ENCODE data around the gene ABHD12.
A peak's percentile ranks its signal among the peaks of the same experiment; 100 is the strongest.
"Not testable (repeated sequence)": the region's sequence is repeated elsewhere in the genome, so short reads cannot be mapped to it uniquely, and the experiment has no call there.

The ABHD12 gene

GRCh38 chr20:25334972-25335371 lies 55.7 kb downstream of the ABHD12 start:
- DNase-seq; in situ Hi-C loops (cut with MboI; ENCODE audit: low pct_unique_long_range_greater_than_20kb, low sequenced_read_pairs): not testable (repeated sequence)

DNA sequence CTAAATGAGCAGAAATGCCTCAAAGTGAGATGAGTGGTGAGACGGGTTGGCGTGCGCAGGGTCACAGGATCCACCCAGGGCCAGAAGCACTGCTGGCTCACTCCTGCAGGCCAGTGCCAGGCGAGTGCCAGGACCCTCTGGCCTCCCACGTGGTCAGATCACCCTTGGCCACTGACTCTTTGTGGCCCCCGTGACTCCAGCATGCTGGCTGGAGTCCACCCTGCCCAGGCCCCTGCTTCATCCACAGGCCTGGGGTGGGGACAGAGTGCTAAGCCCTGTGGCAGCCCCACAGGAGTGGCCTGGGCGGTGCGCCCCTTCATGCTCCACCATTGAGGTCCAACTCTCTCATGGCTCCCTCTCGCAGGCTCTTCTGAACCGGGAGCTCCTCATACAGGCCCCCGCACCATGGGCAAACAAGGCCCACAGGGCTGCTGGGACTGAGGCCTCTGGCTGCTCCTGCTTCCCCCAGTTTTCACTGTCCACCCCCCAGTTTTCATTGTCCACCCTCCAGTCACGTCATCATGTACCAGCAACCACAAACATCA lies 61.6 kb downstream of the ABHD12 start:
- in situ Hi-C loops (cut with MboI; ENCODE audit: low pct_unique_long_range_greater_than_20kb, low sequenced_read_pairs) = no loop called here
- no peak for DNase-seq

- in situ Hi-C loops (cut with MboI; ENCODE audit: low pct_unique_long_range_greater_than_20kb, low sequenced_read_pairs) = no loop called here
- DNase-seq = no peak
Measured at GRCh38 chr20:25327521-25328235, 63.0 kb downstream of the ABHD12 start.

- in situ Hi-C loops (cut with MboI; ENCODE audit: low pct_unique_long_range_greater_than_20kb, low sequenced_read_pairs) = no loop called here
Measured at GRCh38 chr20:25325997-25326396, 64.6 kb downstream of the ABHD12 start.

GRCh38 chr20:25325073-25325472 lies 65.6 kb downstream of the ABHD12 start:
- in situ Hi-C loops (cut with MboI; ENCODE audit: low pct_unique_long_range_greater_than_20kb, low sequenced_read_pairs) = no loop called here
- no peak for DNase-seq

More at GRCh38 chr20:25325997-25326396, 64.6 kb downstream of the ABHD12 start:
- no peak for DNase-seq

DNA sequence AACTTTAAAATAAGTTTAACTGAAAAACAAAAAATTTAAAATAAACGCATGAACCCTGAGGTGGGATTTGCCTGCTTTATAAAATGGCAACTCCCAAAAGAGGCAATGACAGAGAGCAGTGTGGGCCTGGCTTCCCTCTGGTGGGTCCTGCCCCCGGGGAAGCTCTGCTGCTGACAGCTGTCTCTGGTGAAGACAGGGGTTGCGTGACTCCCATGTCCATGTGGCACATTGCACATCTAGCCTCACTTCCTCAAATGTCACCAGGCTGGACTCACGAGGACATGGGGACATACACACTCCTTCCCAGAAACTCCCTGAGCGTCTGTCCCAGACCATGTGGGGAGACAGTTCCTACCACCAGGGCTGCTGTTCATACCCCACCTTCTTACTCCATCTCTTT lies 66.2 kb downstream of the ABHD12 start:
- DNase-seq = peak; percentile 84
- in situ Hi-C loops (cut with MboI; ENCODE audit: low pct_unique_long_range_greater_than_20kb, low sequenced_read_pairs) = no loop called here

GRCh38 chr20:25323496-25324246 lies 67.0 kb downstream of the ABHD12 start:
- DNase-seq = no peak
- in situ Hi-C loops (cut with MboI; ENCODE audit: low pct_unique_long_range_greater_than_20kb, low sequenced_read_pairs) = no loop called here

DNA sequence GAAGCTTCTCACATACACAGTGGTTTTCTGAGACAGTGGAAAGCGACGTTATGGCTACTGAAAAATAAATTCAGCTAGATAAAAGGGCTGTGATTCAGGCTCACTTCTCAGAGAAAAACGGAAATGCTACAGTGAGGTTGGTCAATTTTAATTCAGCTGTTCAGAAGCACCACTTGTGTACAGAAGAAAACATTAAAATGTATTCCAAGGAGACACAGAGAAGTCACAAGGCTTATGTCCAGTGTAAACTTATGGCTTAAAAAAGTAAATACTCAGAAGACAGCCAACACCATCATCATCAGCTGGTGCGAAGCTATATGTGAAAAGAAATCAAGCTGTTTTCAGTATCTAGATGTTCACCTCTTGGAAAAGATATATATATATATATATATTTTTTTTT lies 68.6 kb downstream of the ABHD12 start:
- no peak for DNase-seq
- in situ Hi-C loops (cut with MboI; ENCODE audit: low pct_unique_long_range_greater_than_20kb, low sequenced_read_pairs) = no loop called here

DNA sequence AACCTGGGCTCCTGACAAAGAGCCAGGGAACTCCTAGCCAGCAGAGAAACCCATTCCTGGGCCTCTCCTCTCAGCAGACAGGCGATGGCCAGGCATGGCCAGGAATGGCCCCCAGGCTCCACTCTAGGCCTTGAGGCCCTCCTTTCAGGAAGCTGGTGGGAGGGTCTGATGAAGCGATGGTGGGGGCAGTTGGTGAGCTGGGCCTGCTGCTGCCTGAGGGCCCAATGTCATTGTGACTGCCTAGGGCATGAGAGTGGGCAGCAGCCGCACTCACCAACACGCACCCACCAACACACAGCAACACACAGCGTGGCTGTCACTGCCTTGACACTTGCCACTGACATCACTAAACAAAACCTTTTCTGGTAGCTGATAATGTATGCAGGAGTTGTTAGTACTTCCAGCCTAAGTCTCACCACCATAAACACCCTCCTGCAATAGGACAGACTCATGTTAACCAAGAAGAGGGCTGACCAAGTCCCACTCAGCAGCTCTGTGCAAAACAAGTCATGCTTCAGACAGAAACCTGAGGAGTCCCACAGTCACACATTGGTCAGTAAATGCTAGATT lies 69.3 kb downstream of the ABHD12 start:
- no peak for DNase-seq
- in situ Hi-C loops (cut with MboI; ENCODE audit: low pct_unique_long_range_greater_than_20kb, low sequenced_read_pairs) = no loop called here

DNA sequence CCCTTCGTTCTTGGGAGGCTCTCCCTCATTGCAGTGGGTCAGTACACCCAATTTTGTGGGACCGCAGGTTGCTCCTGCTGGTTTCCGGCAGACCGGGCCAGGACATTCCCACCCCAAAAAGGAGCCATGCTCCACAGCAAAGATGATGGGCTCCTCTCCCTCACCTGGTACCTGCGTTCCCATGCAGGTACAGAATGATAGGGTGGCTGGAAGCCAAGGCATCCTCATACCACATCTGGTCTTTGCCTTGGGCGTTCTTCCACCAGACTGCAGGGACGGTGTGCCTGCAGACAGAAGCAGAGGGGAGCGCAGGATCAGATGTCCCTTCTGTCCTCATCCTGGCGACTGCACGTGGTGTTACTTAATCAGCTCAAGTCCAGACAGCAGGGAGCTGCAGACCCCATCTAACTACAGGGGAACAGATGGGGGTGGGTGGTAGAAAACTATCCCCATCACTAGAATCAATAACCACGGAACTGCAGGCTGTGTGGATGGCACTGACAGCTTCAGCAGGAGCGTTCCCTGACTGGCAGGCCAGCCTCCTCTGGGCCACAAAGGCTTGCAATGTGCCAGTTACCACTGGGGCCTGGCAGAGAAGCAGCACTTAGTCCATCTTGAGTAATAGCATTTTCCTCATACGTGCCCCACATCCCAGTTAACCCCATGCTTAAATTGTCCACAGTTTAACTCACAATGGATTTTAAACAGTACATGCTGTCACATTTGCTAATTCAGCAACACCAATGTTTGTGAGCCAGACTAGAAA lies 70.4 kb downstream of the ABHD12 start:
- no peak for DNase-seq
- in situ Hi-C loops (cut with MboI; ENCODE audit: low pct_unique_long_range_greater_than_20kb, low sequenced_read_pairs) = no loop called here

GRCh38 chr20:25319241-25320034 lies 71.2 kb downstream of the ABHD12 start:
- DNase-seq = no peak
- in situ Hi-C loops (cut with MboI; ENCODE audit: low pct_unique_long_range_greater_than_20kb, low sequenced_read_pairs) = no loop called here

- DNase-seq = no peak
- in situ Hi-C loops (cut with MboI; ENCODE audit: low pct_unique_long_range_greater_than_20kb, low sequenced_read_pairs) = no loop called here
Measured at GRCh38 chr20:25318471-25319240, 72.0 kb downstream of the ABHD12 start.

DNA sequence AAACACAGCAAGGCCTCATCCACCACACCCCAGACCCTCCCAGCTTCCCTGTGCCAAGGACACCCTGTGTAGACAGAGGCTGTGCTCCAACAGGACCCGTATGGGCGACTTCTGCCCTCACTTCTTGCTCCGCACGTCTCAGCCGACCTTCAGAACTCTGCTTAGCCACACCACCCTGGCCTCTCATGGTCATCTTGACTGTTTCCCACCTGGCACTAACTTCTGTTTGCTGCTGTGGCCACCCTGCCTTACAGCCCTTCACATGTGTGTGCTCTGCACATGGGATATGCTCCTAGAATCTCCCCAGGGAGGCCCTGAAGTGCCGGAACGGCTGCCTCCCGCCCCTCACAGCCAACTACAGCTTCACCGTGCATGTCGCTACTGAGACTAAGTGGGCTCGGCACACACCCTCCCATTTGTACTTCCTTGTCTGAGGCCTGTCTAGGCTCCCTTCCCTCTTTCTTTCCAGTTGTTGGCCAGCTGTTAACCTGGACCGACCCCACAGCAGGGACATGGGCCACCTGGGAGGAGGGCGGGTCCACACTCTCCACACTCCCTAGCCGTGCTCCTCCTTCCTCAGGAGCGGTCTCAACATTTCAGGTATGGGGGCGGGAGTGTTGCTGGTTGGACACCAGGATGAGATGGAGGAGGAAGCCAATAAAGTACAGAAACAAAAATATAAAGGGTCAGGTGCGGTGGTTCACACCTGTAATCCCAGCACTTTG lies 73.1 kb downstream of the ABHD12 start:
- in situ Hi-C loops (cut with MboI; ENCODE audit: low pct_unique_long_range_greater_than_20kb, low sequenced_read_pairs) = no loop called here

GRCh38 chr20:25316506-25317190 lies 74.0 kb downstream of the ABHD12 start:
- in situ Hi-C loops (cut with MboI; ENCODE audit: low pct_unique_long_range_greater_than_20kb, low sequenced_read_pairs) = no loop called here
- DNase-seq = no peak

More for the DNA sequence above, 73.1 kb downstream of the ABHD12 start:
- no peak for DNase-seq

DNA sequence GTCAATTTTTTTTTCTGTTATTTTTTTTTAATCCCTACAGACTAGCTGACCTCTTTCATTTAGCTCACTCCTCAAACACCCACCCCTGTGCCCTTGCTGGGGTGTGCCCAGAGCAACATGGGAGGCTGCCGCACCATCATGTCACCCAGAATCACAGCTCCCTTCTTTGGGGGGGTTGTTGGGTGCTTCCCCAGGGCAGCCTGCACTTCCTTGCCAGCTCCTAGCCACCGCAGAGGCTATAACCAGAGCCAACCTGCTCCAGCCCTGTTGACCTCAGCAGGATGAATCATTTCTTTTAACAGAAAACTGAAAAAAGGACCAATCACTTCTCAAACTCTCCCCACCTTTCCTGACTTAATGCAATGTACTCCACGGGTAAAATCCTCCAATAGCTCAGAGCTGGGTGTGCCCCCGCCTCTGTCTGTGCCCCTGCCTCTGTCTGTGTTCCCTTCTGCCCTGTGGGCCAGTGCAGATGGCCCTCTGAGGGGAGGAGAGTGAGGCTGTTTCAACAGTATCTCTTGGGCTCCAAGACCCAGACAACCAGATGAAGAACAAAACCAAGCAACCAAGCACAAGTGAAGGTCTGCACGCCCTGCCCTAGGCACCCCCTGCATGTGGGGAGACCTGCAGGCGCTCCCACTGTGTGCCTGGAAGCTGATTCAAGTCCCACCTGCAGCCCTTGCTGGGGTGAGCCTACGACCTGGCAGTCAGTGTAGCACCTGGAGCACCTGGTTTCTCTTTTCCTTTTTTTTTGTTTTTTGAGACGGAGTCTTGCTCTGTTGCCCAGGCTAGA lies 75.0 kb downstream of the ABHD12 start:
- in situ Hi-C loops (cut with MboI; ENCODE audit: low pct_unique_long_range_greater_than_20kb, low sequenced_read_pairs) = no loop called here
- DNase-seq = no peak

Data from KBM-7 (cell line).